Neural cell (in vitro differentiated cells): ENCODE data around the gene HDAC9.

Experiments used
- EP300 ChIP-seq: fragments of 450-650 bp; conservative IDR thresholded peaks from 2 replicates; pipeline ENCODE4 v1.6.1; 2014; ENCODE audit warnings: antibody characterized with exemption, mild to moderate bottlenecking, moderate library complexity; ENCODE audit not compliant: poor library complexity, severe bottlenecking
- POLR2AphosphoS5 ChIP-seq: IDR thresholded peaks from 2 replicates; pipeline ENCODE4 v1.6.1; 2012
- SMC3 ChIP-seq: fragments of 450-650 bp; conservative IDR thresholded peaks from 2 replicates; pipeline ENCODE4 v1.6.1; 2014; ENCODE audit warnings: antibody characterized with exemption, mild to moderate bottlenecking, moderate library complexity; ENCODE audit not compliant: poor library complexity
- TF ChIP-seq, protein P1 (sequence below): fragments of 450-650 bp; IDR thresholded peaks from 2 replicates; pipeline ENCODE4 v1.5.1; 2014; ENCODE audit warnings: antibody characterized with exemption, mild to moderate bottlenecking, moderate library complexity; ENCODE audit not compliant: poor library complexity, severe bottlenecking

DNA sequence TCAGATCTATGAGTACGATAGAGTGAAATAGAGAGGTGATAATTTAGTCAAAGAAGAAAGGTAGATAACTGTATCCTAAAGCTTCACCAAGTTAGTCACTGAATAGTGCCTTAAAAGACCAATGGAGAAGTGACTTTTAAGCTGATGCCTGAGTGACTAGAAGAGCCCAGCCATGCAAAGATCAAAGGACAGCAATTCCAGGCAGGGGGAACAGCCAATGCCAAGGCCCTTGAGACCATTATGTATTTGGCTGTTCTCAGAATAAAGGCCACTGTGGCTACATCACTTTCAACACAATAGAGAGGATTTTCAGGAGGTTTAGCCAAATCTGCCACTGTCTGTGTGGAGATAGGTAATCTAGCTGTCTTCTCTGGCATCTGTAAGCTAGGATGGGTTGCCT is 17.8 kb downstream of the HDAC9 start:
- TF ChIP-seq, protein P1, sequence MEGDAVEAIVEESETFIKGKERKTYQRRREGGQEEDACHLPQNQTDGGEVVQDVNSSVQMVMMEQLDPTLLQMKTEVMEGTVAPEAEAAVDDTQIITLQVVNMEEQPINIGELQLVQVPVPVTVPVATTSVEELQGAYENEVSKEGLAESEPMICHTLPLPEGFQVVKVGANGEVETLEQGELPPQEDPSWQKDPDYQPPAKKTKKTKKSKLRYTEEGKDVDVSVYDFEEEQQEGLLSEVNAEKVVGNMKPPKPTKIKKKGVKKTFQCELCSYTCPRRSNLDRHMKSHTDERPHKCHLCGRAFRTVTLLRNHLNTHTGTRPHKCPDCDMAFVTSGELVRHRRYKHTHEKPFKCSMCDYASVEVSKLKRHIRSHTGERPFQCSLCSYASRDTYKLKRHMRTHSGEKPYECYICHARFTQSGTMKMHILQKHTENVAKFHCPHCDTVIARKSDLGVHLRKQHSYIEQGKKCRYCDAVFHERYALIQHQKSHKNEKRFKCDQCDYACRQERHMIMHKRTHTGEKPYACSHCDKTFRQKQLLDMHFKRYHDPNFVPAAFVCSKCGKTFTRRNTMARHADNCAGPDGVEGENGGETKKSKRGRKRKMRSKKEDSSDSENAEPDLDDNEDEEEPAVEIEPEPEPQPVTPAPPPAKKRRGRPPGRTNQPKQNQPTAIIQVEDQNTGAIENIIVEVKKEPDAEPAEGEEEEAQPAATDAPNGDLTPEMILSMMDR: no peak
- TF ChIP-seq SMC3 (no peak), EP300 (no peak), POLR2AphosphoS5 (no peak)
